Caco-2 (cell line): ENCODE measurements around the gene MADD. TPM values are rescaled to one million over a fixed set of nuclear protein-coding genes. Genes with fewer than 3 reads are reported as not detected.

ENCODE experiments used
- BruUV-seq: library from RNA; stranded (reverse); fragments of 400-500 nt; replicated peaks from 2 replicates; lab custom pipeline; 2021; lab: Mats Ljungman, UMichigan
- CTCF ChIA-PET: fragments of 300-600 bp; sonication (Branson Sonifier 250); formaldehyde crosslinking; loops from one replicate; lab custom pipeline; 2022; ENCODE audit warnings: antibody characterized with exemption; lab: Charles Lee
- POLR2A ChIA-PET: fragments of 300-600 bp; sonication (Branson Sonifier 250); formaldehyde crosslinking; loops from one replicate; lab custom pipeline; 2022; ENCODE audit warnings: antibody characterized with exemption; lab: Charles Lee
- DNase-seq, 2 experiments: peaks; one replicate each; pipeline versions ENCODE4 v3.0.0 to v3.0.0-alpha.2; 2020 to 2022
- H3K27me3 ChIP-seq: replicated peaks from 2 replicates; pipeline ENCODE4 v1.6.0; 2011; ENCODE audit warnings: low read length; ENCODE audit not compliant: control insufficient read depth, insufficient read depth
- H3K36me3 ChIP-seq: 2 replicates; pipeline ENCODE4 v1.5.1; 2011; ENCODE audit warnings: low read length; ENCODE audit not compliant: control insufficient read depth, insufficient read depth
- H3K4me1 ChIP-seq: fragments of 250-450 bp; sonication (Bioruptor Pico); 2 replicates; pipeline ENCODE4 v1.5.1; 2020; ENCODE audit warnings: mild to moderate bottlenecking
- H3K4me3 ChIP-seq: 2 replicates; pipeline ENCODE4 v1.5.1; 2011; ENCODE audit warnings: low read depth, mild to moderate bottlenecking, control low read depth, low read length
- H3K9me3 ChIP-seq: fragments of 250-450 bp; sonication (Bioruptor Pico); 2 replicates; pipeline ENCODE4 v1.5.1; 2020; ENCODE audit warnings: mild to moderate bottlenecking, moderate library complexity
- H3K27ac Mint-ChIP-seq: one replicate; pipeline ENCODE4 v1.8.0; 2022; ENCODE audit warnings: mixed read lengths; ENCODE audit not compliant: unreplicated experiment
- H3K27me3 Mint-ChIP-seq: one replicate; pipeline ENCODE4 v1.8.0; 2022; ENCODE audit warnings: mixed read lengths; ENCODE audit not compliant: insufficient read depth, unreplicated experiment
- H3K36me3 Mint-ChIP-seq: one replicate; pipeline ENCODE4 v1.8.0; 2022; ENCODE audit warnings: mild to moderate bottlenecking, mixed read lengths; ENCODE audit not compliant: insufficient read depth, unreplicated experiment
- H3K4me1 Mint-ChIP-seq: one replicate; pipeline ENCODE4 v1.8.0; 2022; ENCODE audit warnings: low read depth, mixed read lengths; ENCODE audit not compliant: unreplicated experiment
- H3K4me3 Mint-ChIP-seq: one replicate; pipeline ENCODE4 v1.8.0; 2022; ENCODE audit warnings: mild to moderate bottlenecking, moderate library complexity, mixed read lengths; ENCODE audit not compliant: unreplicated experiment
- H3K9me3 Mint-ChIP-seq: one replicate; pipeline ENCODE4 v1.8.0; 2022; ENCODE audit warnings: mixed read lengths; ENCODE audit not compliant: unreplicated experiment
- intact Hi-C: fragments of 100-400 bp; cut with micrococcal nuclease; formaldehyde crosslinking; loops from one replicate; pipeline ENCODE4 v1.10.0; 2022; ENCODE audit not compliant: unreplicated experiment
- total RNA-seq: library from RNA; stranded (reverse); gene quantifications from 2 replicates; pipeline ENCODE4 v1.2.3, GENCODE V29; 2022
- TF ChIP-seq, protein P1 (sequence below), 2 experiments: fragments of 200-600 bp in 1 of 2; IDR thresholded peaks; 1 replicate in 1 of 2; 2 replicates in 1 of 2; pipeline versions ENCODE4 v1.5.1 to v1.8.0; 2011 to 2022; ENCODE audit warnings: antibody characterized with exemption in 1 of 2, control low read depth in 1 of 2, inconsistent platforms in 1 of 2, low read depth in 1 of 2, low read length in 1 of 2, mild to moderate bottlenecking in 1 of 2, moderate library complexity in 1 of 2; ENCODE audit not compliant: insufficient read depth in 1 of 2, severe bottlenecking in 1 of 2, unreplicated experiment in 1 of 2

Gene MADD
- total RNA-seq, 1 experiment from 2014 or later: 63.8 TPM

GRCh38 chr11:47264119-47264518 is 5.8 kb upstream of the MADD start:
- BruUV-seq: no TSS peak
- CTCF ChIA-PET: no interaction called here

GRCh38 chr11:47264521-47264920 is 5.4 kb upstream of the MADD start:
- no peak for DNase-seq
- peaks cover 12% of the 10 kb centered on the region for H3K4me1 Mint-ChIP-seq
- CTCF ChIA-PET: no interaction called here
- no peak overlapping the region for H3K4me3 ChIP-seq
- H3K4me3 Mint-ChIP-seq: no peak overlapping the region
- POLR2A ChIA-PET: no interaction called here
- peaks cover 26% of the 10 kb centered on the region for H3K36me3 Mint-ChIP-seq
- no peaks in the 10 kb centered on the region for H3K9me3 ChIP-seq
- TF ChIP-seq, protein P1, sequence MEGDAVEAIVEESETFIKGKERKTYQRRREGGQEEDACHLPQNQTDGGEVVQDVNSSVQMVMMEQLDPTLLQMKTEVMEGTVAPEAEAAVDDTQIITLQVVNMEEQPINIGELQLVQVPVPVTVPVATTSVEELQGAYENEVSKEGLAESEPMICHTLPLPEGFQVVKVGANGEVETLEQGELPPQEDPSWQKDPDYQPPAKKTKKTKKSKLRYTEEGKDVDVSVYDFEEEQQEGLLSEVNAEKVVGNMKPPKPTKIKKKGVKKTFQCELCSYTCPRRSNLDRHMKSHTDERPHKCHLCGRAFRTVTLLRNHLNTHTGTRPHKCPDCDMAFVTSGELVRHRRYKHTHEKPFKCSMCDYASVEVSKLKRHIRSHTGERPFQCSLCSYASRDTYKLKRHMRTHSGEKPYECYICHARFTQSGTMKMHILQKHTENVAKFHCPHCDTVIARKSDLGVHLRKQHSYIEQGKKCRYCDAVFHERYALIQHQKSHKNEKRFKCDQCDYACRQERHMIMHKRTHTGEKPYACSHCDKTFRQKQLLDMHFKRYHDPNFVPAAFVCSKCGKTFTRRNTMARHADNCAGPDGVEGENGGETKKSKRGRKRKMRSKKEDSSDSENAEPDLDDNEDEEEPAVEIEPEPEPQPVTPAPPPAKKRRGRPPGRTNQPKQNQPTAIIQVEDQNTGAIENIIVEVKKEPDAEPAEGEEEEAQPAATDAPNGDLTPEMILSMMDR (IDR thresholded peaks at IDR 0.05; ENCODE audit: insufficient read depth in 1 of 2, low read depth in 1 of 2, low read length in 1 of 2, severe bottlenecking in 1 of 2, unreplicated experiment in 1 of 2): no peak
- peaks cover 23% of the 10 kb centered on the region for H3K4me1 ChIP-seq
- H3K27me3 ChIP-seq: no peaks in the 10 kb centered on the region
- intact Hi-C loops: no loop called here
- H3K36me3 ChIP-seq: peaks cover 1% of the 10 kb centered on the region
- BruUV-seq: no TSS peak
- no peaks in the 10 kb centered on the region for H3K9me3 Mint-ChIP-seq
- no peak overlapping the region for H3K27ac Mint-ChIP-seq
- no peaks in the 10 kb centered on the region for H3K27me3 Mint-ChIP-seq

More at GRCh38 chr11:47264119-47264518, 5.8 kb upstream of the MADD start:
- H3K36me3 ChIP-seq: peaks cover 1% of the 10 kb centered on the region
- no peaks in the 10 kb centered on the region for H3K27me3 ChIP-seq
- intact Hi-C loops: no loop called here
- Mint-ChIP-seq H3K36me3 (peaks cover 26% of the 10 kb centered on the region), H3K4me1 (peaks cover 16% of the 10 kb centered on the region), H3K27ac (no peak overlapping the region), H3K9me3 (no peaks in the 10 kb centered on the region), H3K4me3 (no peak overlapping the region), H3K27me3 (no peaks in the 10 kb centered on the region)
- POLR2A ChIA-PET: no interaction called here
- TF ChIP-seq, protein P1 (IDR thresholded peaks at IDR 0.05; ENCODE audit: insufficient read depth in 1 of 2, low read depth in 1 of 2, low read length in 1 of 2, severe bottlenecking in 1 of 2, unreplicated experiment in 1 of 2): no peak
- no peaks in the 10 kb centered on the region for H3K9me3 ChIP-seq
- H3K4me1 ChIP-seq: peaks cover 27% of the 10 kb centered on the region
- DNase-seq: no peak
- no peak overlapping the region for H3K4me3 ChIP-seq

GRCh38 chr11:47267876-47268275 is 2.1 kb upstream of the MADD start:
- Mint-ChIP-seq H3K4me3 (peak overlapping the region; percentile 66), H3K9me3 (no peaks in the 10 kb centered on the region), H3K27me3 (no peaks in the 10 kb centered on the region), H3K27ac (peak overlapping the region; percentile 93), H3K4me1 (peaks cover 28% of the 10 kb centered on the region), H3K36me3 (peaks cover 13% of the 10 kb centered on the region)
- no peak overlapping the region for H3K4me3 ChIP-seq
- no peak for DNase-seq
- no peaks in the 10 kb centered on the region; the same call in 1 of the 2 replicates for H3K36me3 ChIP-seq
- TF ChIP-seq, protein P1 (IDR thresholded peaks at IDR 0.05; ENCODE audit: insufficient read depth in 1 of 2, low read depth in 1 of 2, low read length in 1 of 2, severe bottlenecking in 1 of 2, unreplicated experiment in 1 of 2): no peak
- H3K4me1 ChIP-seq: peaks cover 28% of the 10 kb centered on the region
- intact Hi-C loops: loop anchor here (2.0 to 5.0 kb wide), 3 partner anchors 19 to 159 kb away; partner anchors contain the start of genes ACP2, ARFGAP2 and PSMC3
- no peaks in the 10 kb centered on the region for H3K27me3 ChIP-seq
- POLR2A ChIA-PET: no interaction called here
- BruUV-seq: no TSS peak
- CTCF ChIA-PET: interaction anchor here (2.2 kb wide), 1 partner anchor 9 kb away, joined by 10 read pairs; no protein-coding TSS in a partner anchor
- no peaks in the 10 kb centered on the region for H3K9me3 ChIP-seq
